Muscle of leg (tissue), 11 donors: ENCODE results near the gene NSD2. TPM values are rescaled to one million over a fixed set of nuclear protein-coding genes. Genes with fewer than 3 reads are reported as not detected.

ENCODE experiments used
- DNase-seq: peaks from one replicate; pipeline ENCODE4 v3.0.0; 2013
- H3K27ac ChIP-seq: one replicate; pipeline ENCODE4 v1.5.1; 2013; ENCODE audit warnings: mild to moderate bottlenecking, low read length, control low read depth
- H3K27me3 ChIP-seq: one replicate; pipeline ENCODE4 v1.6.1; 2013; ENCODE audit warnings: low read length; ENCODE audit not compliant: control insufficient read depth, insufficient read depth
- H3K36me3 ChIP-seq: one replicate; pipeline ENCODE4 v1.6.1; 2013; ENCODE audit warnings: low read length; ENCODE audit not compliant: control insufficient read depth, insufficient read depth
- H3K4me1 ChIP-seq: one replicate; pipeline ENCODE4 v1.6.1; 2013; ENCODE audit warnings: low read length; ENCODE audit not compliant: control insufficient read depth, insufficient read depth
- H3K4me3 ChIP-seq: one replicate; pipeline ENCODE4 v1.5.1; 2013; ENCODE audit warnings: low read length, control low read depth
- H3K9me3 ChIP-seq: replicated peaks from 2 replicates; pipeline ENCODE4 v1.6.1; 2013; ENCODE audit warnings: low read depth, low read length; ENCODE audit not compliant: control insufficient read depth
- WGBS: methylation state at CpG from one replicate; pipeline ENCODE4 v1.1.5; 2013; ENCODE audit warnings: missing lambda C conversion rate; ENCODE audit not compliant: insufficient coverage; 5-methylcytosine and 5-hydroxymethylcytosine counted together
- polyA plus RNA-seq, 8 donors: library from polyadenylated mRNA; unstranded; fragments of 120-200 nt; gene quantifications; one replicate each; pipeline versions ENCODE4 v1.2.1 to v1.2.3, GENCODE V29; 2013; ENCODE audit warnings: inconsistent platforms in 1 of 8, low replicate concordance in 1 of 8; ENCODE audit not compliant: insufficient read length in 8 of 8, insufficient read depth in 1 of 8
- total RNA-seq: library from RNA; stranded (reverse); fragments of 120-200 nt; gene quantifications from one replicate; pipeline ENCODE4 v1.2.4, GENCODE V29; 2013

NSD2 gene
- total and polyA plus RNA-seq, 9 donors, result 35.7 to 56.5 (median 43.0) TPM

DNA sequence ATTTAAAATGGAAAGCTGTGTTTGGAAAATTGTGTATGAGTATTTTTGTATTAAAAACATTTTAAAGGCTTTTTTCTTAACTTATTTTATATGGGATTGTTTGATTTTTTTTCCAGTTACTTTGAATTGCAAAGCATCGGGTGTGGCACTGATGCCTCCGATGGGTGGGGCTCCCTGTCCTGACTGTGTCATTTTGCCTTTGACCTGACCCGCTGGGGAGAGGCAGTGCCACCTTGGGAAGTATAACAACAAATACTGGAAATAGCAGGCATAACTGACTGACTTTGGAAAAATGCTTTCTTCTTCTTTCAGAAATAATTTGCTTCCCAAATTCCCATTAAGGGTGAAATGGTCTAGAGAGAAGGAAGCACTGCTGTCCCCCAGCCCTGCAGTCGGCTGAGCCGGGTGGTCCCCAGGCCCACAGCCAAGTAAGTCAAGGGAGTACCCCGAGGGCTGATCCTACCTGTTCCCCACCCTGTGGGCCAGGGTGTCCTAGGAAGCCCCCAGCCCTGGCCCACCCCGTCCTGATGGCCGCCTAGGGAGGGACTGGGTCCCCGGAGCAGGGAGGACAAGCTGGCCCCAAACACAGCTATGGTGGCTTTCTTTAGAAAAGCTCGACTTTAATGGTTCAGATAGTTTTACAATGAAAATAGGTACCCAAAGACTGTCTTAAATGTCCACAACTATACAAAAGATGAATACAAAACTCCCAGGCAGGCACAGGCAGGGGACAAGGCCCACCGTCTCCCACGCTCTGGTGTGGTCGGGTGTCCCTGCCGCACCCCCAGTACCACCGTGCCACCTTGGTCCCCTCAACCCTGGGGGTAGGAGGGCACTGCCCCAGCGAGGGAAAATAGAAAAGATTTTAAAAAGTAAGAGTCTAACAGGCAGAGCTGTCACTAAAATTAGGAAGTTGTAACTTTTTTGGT lies 111.2 kb downstream of the NSD2 start:
- Histone ChIP-seq H3K36me3 (peaks cover 94% of the 10 kb centered on the region), H3K9me3 (no peaks in the 10 kb centered on the region), H3K4me1 (peaks cover 8% of the 10 kb centered on the region), H3K27ac (no peak overlapping the region), H3K27me3 (no peaks in the 10 kb centered on the region), H3K4me3 (no peak overlapping the region)
- DNase-seq, result no peak
- WGBS, result 85% methylated on average over 4 of the region's 16 CpGs

- no peak for DNase-seq
- Histone ChIP-seq H3K27me3 (no peaks in the 10 kb centered on the region), H3K4me1 (peaks cover 8% of the 10 kb centered on the region), H3K36me3 (peaks cover 95% of the 10 kb centered on the region), H3K4me3 (no peak overlapping the region), H3K27ac (no peak overlapping the region), H3K9me3 (no peaks in the 10 kb centered on the region)
- WGBS, result 85% methylated on average over 28 of the region's 34 CpGs
Measured at GRCh38 chr4:1983053-1983845, 112.1 kb downstream of the NSD2 start.

GRCh38 chr4:1983846-1984405 lies 112.7 kb downstream of the NSD2 start:
- H3K4me3 ChIP-seq, result no peak overlapping the region
- WGBS, result 85% methylated on average over 20 of the region's 21 CpGs
- no peak for DNase-seq
- no peak overlapping the region for H3K27ac ChIP-seq
- no peaks in the 10 kb centered on the region for H3K27me3 ChIP-seq
- H3K4me1 ChIP-seq, result peaks cover 8% of the 10 kb centered on the region
- H3K9me3 ChIP-seq, result no peaks in the 10 kb centered on the region
- peaks cover 93% of the 10 kb centered on the region for H3K36me3 ChIP-seq

- whole genome bisulfite sequencing, result 79% methylated on average over 22 of the region's 27 CpGs
- no peak overlapping the region for H3K27ac ChIP-seq
- peaks cover 8% of the 10 kb centered on the region for H3K4me1 ChIP-seq
- no peaks in the 10 kb centered on the region for H3K9me3 ChIP-seq
- no peaks in the 10 kb centered on the region for H3K27me3 ChIP-seq
- no peak for DNase-seq
- H3K4me3 ChIP-seq, result no peak overlapping the region
- H3K36me3 ChIP-seq, result peaks cover 90% of the 10 kb centered on the region
Measured at GRCh38 chr4:1984406-1985191, 113.4 kb downstream of the NSD2 start.

DNA sequence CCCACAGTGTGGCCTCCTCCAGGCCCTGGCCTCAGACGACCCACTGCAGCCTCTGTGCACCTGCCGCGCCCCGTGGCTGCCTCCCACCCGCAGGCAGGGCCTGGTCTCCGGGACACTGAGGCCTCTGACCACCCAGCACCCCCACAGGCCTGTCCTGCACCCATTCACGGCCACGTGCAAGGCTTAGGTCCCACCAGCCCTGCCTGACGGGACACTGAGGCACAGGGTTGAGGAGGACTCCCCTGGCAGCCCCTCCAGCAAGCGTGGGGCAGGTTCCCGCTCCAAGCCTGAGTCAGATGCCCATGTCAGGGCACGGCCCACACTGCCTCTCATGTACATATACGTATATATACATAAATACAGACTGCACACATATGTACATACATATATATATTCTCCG lies 114.1 kb downstream of the NSD2 start:
- no peak overlapping the region for H3K4me3 ChIP-seq
- no peaks in the 10 kb centered on the region for H3K9me3 ChIP-seq
- H3K27me3 ChIP-seq, result no peaks in the 10 kb centered on the region
- no peak for DNase-seq
- H3K4me1 ChIP-seq, result peaks cover 4% of the 10 kb centered on the region
- peaks cover 91% of the 10 kb centered on the region for H3K36me3 ChIP-seq
- WGBS, result 78% methylated on average over 8 of the region's 14 CpGs
- H3K27ac ChIP-seq, result no peak overlapping the region

GRCh38 chr4:1985780-1986577 lies 114.8 kb downstream of the NSD2 start:
- no peak overlapping the region for H3K4me3 ChIP-seq
- no peak overlapping the region for H3K27ac ChIP-seq
- 87% methylated on average over 52 of the region's 54 CpGs for WGBS
- H3K9me3 ChIP-seq, result no peaks in the 10 kb centered on the region
- H3K36me3 ChIP-seq, result peaks cover 91% of the 10 kb centered on the region
- no peaks in the 10 kb centered on the region for H3K4me1 ChIP-seq
- no peaks in the 10 kb centered on the region for H3K27me3 ChIP-seq
- DNase-seq, result no peak

DNA sequence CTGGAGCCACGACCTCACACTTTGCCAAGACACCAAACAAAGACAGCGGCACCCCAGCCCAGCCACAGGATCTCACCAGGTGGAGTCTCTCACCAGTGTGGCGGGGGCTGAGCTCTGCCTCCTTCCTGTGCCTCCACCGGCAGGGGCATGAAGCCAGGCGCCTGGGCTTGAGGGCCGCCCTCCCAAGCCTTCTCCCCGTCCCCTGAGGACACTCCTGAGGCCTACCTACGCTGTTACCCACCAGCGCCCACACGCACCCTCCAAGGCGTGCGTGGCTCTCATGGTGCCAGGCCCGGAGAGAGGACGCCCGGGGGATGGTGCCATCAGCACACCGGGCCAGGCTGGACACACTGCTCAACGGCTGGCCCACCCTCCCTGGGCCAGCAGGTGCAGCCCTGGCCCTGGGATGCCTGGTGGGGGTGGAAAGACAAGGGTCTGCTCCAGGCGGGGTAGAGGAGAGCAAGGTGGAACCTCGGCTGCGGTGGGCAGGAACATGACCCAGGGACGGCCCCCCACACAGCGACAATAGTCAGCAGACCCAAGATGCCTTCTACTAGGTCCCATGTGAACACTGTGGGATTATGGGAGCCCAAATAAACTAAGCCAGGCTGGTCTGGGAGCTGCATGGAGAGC lies 115.5 kb downstream of the NSD2 start:
- no peak overlapping the region for H3K27ac ChIP-seq
- H3K36me3 ChIP-seq, result peaks cover 86% of the 10 kb centered on the region
- no peak for DNase-seq
- WGBS, result 82% methylated on average over 13 of the region's 22 CpGs
- H3K4me3 ChIP-seq, result no peak overlapping the region
- H3K4me1 ChIP-seq, result no peaks in the 10 kb centered on the region
- H3K27me3 ChIP-seq, result no peaks in the 10 kb centered on the region
- no peaks in the 10 kb centered on the region for H3K9me3 ChIP-seq

DNA sequence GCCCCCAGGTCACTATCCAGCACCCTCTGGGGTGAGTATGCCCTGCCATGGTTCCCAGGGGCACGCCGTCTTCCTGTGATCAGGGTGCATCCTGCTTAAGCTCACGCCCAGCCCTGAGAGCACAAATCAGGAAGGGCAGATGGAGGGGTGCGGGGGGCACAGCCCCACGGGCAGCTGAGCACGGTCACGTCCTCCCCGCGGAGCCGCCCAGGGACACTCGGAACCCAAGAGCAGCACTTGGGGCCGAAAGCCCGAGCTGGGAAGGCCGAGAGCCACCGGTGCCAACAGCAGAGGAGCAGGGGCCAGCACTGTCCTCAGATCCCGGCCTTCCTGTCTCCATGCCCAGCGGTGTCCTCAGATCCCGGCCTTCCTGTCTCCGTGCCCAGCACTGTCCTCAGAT lies 116.1 kb downstream of the NSD2 start:
- Histone ChIP-seq H3K27ac (no peak overlapping the region), H3K27me3 (no peaks in the 10 kb centered on the region), H3K9me3 (no peaks in the 10 kb centered on the region), H3K36me3 (peaks cover 82% of the 10 kb centered on the region), H3K4me3 (no peak overlapping the region), H3K4me1 (no peaks in the 10 kb centered on the region)
- DNase-seq, result no peak
- 91% methylated on average over 19 of the region's 19 CpGs for WGBS
